ENCODE results near the gene GFRA1. TPM values are rescaled to one million over a fixed set of nuclear protein-coding genes. Genes with fewer than 3 reads are reported as not detected.
"Not testable (repeated sequence)": the region's sequence is repeated elsewhere in the genome, so short reads cannot be mapped to it uniquely, and the experiment has no call there.

GFRA1 gene
- total RNA-seq, 2 experiments from 2014 or later = not detected

DNA sequence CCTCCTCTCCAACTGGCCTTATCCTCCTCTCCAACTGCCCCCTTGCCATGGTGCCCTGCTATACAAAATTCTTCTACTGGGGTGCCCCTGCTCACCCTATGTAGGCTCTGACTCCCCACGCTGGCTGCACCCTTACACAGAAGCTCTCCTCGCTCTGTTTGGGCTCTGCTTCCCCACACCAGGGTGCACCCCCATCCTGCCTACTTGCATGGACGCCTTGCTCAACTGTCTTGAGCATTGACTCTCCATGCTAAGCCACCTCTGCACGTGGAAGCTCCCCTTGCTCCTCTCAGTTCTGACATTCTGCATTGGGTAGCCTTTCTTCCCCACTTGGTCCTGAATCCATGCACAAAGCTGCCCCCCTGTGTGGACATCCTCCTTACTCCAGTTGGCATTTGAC, 231.1 kb downstream of the GFRA1 start:
- peaks cover 4% of the 10 kb centered on the region for H3K9me3 Mint-ChIP-seq
- ChIA-PET POLR2A (no interaction called here), CTCF (no interaction called here)
- no peak for ATAC-seq (ENCODE audit: poor library complexity)
- H3K4me3 Mint-ChIP-seq = no peak overlapping the region
- H3K4me1 Mint-ChIP-seq (ENCODE audit: low read depth) = no peaks in the 10 kb centered on the region
- intact Hi-C loops (cut with DNase I, micrococcal nuclease) = no loop called here
- no peaks in the 10 kb centered on the region for H3K36me3 ChIP-seq (ENCODE audit: insufficient read depth, low read length)
- TF ChIP-seq, protein P1, sequence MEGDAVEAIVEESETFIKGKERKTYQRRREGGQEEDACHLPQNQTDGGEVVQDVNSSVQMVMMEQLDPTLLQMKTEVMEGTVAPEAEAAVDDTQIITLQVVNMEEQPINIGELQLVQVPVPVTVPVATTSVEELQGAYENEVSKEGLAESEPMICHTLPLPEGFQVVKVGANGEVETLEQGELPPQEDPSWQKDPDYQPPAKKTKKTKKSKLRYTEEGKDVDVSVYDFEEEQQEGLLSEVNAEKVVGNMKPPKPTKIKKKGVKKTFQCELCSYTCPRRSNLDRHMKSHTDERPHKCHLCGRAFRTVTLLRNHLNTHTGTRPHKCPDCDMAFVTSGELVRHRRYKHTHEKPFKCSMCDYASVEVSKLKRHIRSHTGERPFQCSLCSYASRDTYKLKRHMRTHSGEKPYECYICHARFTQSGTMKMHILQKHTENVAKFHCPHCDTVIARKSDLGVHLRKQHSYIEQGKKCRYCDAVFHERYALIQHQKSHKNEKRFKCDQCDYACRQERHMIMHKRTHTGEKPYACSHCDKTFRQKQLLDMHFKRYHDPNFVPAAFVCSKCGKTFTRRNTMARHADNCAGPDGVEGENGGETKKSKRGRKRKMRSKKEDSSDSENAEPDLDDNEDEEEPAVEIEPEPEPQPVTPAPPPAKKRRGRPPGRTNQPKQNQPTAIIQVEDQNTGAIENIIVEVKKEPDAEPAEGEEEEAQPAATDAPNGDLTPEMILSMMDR (IDR thresholded peaks at IDR 0.05) = no peak
- peaks cover 0 to 11% of the 10 kb centered on the region in 2 experiments for H3K9me3 ChIP-seq (ENCODE audit: control insufficient read depth in 1 of 2, insufficient read depth in 1 of 2, low read length in 2 of 2)
- H3K4me1 ChIP-seq (ENCODE audit: insufficient read depth, low read length) = no peaks in the 10 kb centered on the region
- H3K4me3 ChIP-seq (ENCODE audit: low read length) = no peak overlapping the region
- no peak overlapping the region for H3K27ac ChIP-seq (ENCODE audit: low read depth in 1 of 2, low read length in 2 of 2)
- H3K27ac Mint-ChIP-seq = no peak overlapping the region
- no peak for DNase-seq
- no peaks in the 10 kb centered on the region for H3K27me3 ChIP-seq (ENCODE audit: control insufficient read depth in 1 of 2, insufficient read depth in 2 of 2, low read length in 2 of 2)
- H3K36me3 Mint-ChIP-seq (ENCODE audit: low read depth) = no peaks in the 10 kb centered on the region
- H3K27me3 Mint-ChIP-seq = peaks cover 3% of the 10 kb centered on the region

DNA sequence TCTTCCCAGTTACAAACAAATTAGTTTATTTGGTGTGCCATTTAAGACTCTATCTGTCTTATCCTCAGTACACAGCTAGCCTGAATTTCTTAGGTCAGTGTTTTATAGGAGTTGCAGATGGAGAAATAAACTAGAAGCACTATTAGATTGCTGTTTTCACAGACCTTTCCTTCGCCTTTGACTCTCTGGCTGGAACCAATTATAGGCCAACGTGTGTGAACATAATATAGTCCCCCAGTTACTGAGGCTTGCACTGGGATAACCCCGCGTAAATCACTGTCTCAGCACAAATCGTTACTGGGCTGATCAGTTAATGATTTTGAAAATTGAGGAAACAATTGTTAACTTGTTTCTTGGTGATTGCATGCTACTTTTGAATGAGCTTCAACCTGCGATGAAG, 233.4 kb downstream of the GFRA1 start:
- H3K4me3 Mint-ChIP-seq = no peak overlapping the region
- TF ChIP-seq, protein P1 (IDR thresholded peaks at IDR 0.05) = no peak
- Histone ChIP-seq H3K36me3 (ENCODE audit: insufficient read depth, low read length) (no peaks in the 10 kb centered on the region), H3K4me1 (ENCODE audit: insufficient read depth, low read length) (no peaks in the 10 kb centered on the region), H3K9me3 (ENCODE audit: control insufficient read depth in 1 of 2, insufficient read depth in 1 of 2, low read length in 2 of 2) (peaks cover 0 to 6% of the 10 kb centered on the region in 2 experiments), H3K27ac (ENCODE audit: low read depth in 1 of 2, low read length in 2 of 2) (no peak overlapping the region), H3K27me3 (ENCODE audit: control insufficient read depth in 1 of 2, insufficient read depth in 2 of 2, low read length in 2 of 2) (no peaks in the 10 kb centered on the region), H3K4me3 (ENCODE audit: low read length) (no peak overlapping the region)
- intact Hi-C loops (cut with DNase I, micrococcal nuclease) = no loop called here
- CTCF ChIA-PET = no interaction called here
- ATAC-seq (ENCODE audit: poor library complexity) (no peak), DNase-seq (no peak)
- no peaks in the 10 kb centered on the region for H3K36me3 Mint-ChIP-seq (ENCODE audit: low read depth)
- H3K4me1 Mint-ChIP-seq (ENCODE audit: low read depth) = no peaks in the 10 kb centered on the region
- no peak overlapping the region for H3K27ac Mint-ChIP-seq
- peaks cover 4% of the 10 kb centered on the region for H3K9me3 Mint-ChIP-seq
- POLR2A ChIA-PET = no interaction called here
- no peaks in the 10 kb centered on the region for H3K27me3 Mint-ChIP-seq

DNA sequence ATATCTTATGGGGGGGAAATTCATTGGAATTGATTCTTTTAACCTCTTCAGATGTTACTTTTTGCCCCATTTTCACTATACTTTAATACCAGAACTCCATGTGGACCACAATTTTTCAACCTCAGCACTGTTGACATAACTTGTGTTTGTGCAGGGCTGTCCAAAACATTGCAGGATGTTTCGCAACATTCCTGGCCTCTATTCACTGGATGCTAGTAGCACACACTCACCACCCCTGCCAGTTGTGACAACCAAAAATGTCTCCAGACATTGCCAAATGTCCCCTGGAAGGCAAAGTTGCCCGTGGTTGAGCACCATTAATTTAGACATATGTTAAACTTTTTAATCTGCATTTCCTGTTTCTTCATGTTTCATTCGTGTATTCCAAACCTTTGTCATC, 234.7 kb downstream of the GFRA1 start:
- ATAC-seq (ENCODE audit: poor library complexity) (no peak), DNase-seq (no peak)
- H3K27me3 ChIP-seq (ENCODE audit: control insufficient read depth in 1 of 2, insufficient read depth in 2 of 2, low read length in 2 of 2) = no peaks in the 10 kb centered on the region
- peaks cover 9% of the 10 kb centered on the region for H3K9me3 Mint-ChIP-seq
- no peak overlapping the region for H3K27ac ChIP-seq (ENCODE audit: low read depth in 1 of 2, low read length in 2 of 2)
- intact Hi-C loops (cut with DNase I, micrococcal nuclease) = no loop called here
- no peaks in the 10 kb centered on the region for H3K27me3 Mint-ChIP-seq
- no peak overlapping the region for H3K4me3 ChIP-seq (ENCODE audit: low read length)
- H3K4me1 ChIP-seq (ENCODE audit: insufficient read depth, low read length) = no peaks in the 10 kb centered on the region
- TF ChIP-seq, protein P1 (IDR thresholded peaks at IDR 0.05) = no peak
- H3K36me3 Mint-ChIP-seq (ENCODE audit: low read depth) = no peaks in the 10 kb centered on the region
- POLR2A ChIA-PET = no interaction called here
- H3K9me3 ChIP-seq (ENCODE audit: control insufficient read depth in 1 of 2, insufficient read depth in 1 of 2, low read length in 2 of 2) = peaks cover 2 to 6% of the 10 kb centered on the region in 2 experiments
- CTCF ChIA-PET = no interaction called here
- no peak overlapping the region for H3K27ac Mint-ChIP-seq
- H3K36me3 ChIP-seq (ENCODE audit: insufficient read depth, low read length) = no peaks in the 10 kb centered on the region
- H3K4me3 Mint-ChIP-seq = no peak overlapping the region
- no peaks in the 10 kb centered on the region for H3K4me1 Mint-ChIP-seq (ENCODE audit: low read depth)

DNA sequence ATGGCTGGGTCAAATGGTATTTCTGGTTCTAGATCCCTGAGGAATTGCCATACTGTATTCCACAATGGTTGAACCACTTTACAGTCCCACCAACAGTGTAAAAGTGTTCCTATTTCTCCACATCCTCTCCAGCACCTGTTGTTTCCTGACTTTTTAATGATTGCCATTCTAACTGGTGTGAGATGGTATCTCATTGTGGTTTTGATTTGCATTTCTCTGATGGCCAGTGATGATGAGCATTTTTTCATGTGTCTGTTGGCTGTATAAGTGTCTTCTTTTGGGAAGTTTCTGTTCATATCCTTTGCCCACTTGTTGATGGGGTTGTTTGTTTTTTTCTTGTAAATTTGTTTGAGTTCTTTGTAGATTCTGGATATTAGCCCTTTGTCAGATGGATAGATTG, 237.6 kb downstream of the GFRA1 start:
- CTCF ChIA-PET = not testable (repeated sequence)

More for the DNA sequence above, 237.6 kb downstream of the GFRA1 start:
- H3K4me3 ChIP-seq (ENCODE audit: low read length); H3K27me3 Mint-ChIP-seq; intact Hi-C loops (cut with DNase I, micrococcal nuclease); H3K27ac ChIP-seq (ENCODE audit: low read depth in 1 of 2, low read length in 2 of 2); H3K27me3 ChIP-seq (ENCODE audit: control insufficient read depth in 1 of 2, insufficient read depth in 2 of 2, low read length in 2 of 2); DNase-seq; H3K4me1 ChIP-seq (ENCODE audit: insufficient read depth, low read length); H3K36me3 ChIP-seq (ENCODE audit: insufficient read depth, low read length); ATAC-seq (ENCODE audit: poor library complexity); POLR2A ChIA-PET; H3K4me3 Mint-ChIP-seq; H3K27ac Mint-ChIP-seq; H3K36me3 Mint-ChIP-seq (ENCODE audit: low read depth); H3K4me1 Mint-ChIP-seq (ENCODE audit: low read depth): not testable (repeated sequence)
- H3K9me3 ChIP-seq (ENCODE audit: control insufficient read depth in 1 of 2, insufficient read depth in 1 of 2, low read length in 2 of 2) = peaks cover 7 to 13% of the 10 kb centered on the region in 2 experiments
- peaks cover 12% of the 10 kb centered on the region for H3K9me3 Mint-ChIP-seq
